ENCODE data around the gene DYNLT1.

The DYNLT1 gene

GRCh38 chr6:158605266-158605878, 39.2 kb downstream of the DYNLT1 start:
- in situ Hi-C loops (cut with HindIII; ENCODE audit: low pct_unique_long_range_greater_than_20kb, low sequenced_read_pairs): no loop called here
- TF ChIP-seq JUND (IDR thresholded peaks at IDR 0.05; ENCODE audit: low read depth): no peak
- DNase-seq (ENCODE audit: low read depth in 1 of 2, low spot score in 1 of 2): peak; percentile 51 to 72

- no peak for TF ChIP-seq JUND (IDR thresholded peaks at IDR 0.05; ENCODE audit: low read depth)
- DNase-seq (ENCODE audit: low read depth in 1 of 2, low spot score in 1 of 2): no peak
- in situ Hi-C loops (cut with HindIII; ENCODE audit: low pct_unique_long_range_greater_than_20kb, low sequenced_read_pairs): no loop called here
These were observed 40.5 kb downstream of the DYNLT1 start for GRCh38 chr6:158604048-158604406.

- in situ Hi-C loops (cut with HindIII; ENCODE audit: low pct_unique_long_range_greater_than_20kb, low sequenced_read_pairs): no loop called here
These were observed 41.1 kb downstream of the DYNLT1 start for GRCh38 chr6:158603261-158604047.

GRCh38 chr6:158599635-158600034, 44.9 kb downstream of the DYNLT1 start:
- TF ChIP-seq JUND (IDR thresholded peaks at IDR 0.05; ENCODE audit: low read depth): no peak
- in situ Hi-C loops (cut with HindIII; ENCODE audit: low pct_unique_long_range_greater_than_20kb, low sequenced_read_pairs): no loop called here
- no peak for DNase-seq (ENCODE audit: low read depth in 1 of 2, low spot score in 1 of 2)

More at GRCh38 chr6:158603261-158604047, 41.1 kb downstream of the DYNLT1 start:
- no peak for TF ChIP-seq JUND (IDR thresholded peaks at IDR 0.05; ENCODE audit: low read depth)
- no peak for DNase-seq (ENCODE audit: low read depth in 1 of 2, low spot score in 1 of 2)

GRCh38 chr6:158597565-158597964, 47.0 kb downstream of the DYNLT1 start:
- no peak for DNase-seq (ENCODE audit: low read depth in 1 of 2, low spot score in 1 of 2)
- TF ChIP-seq JUND (IDR thresholded peaks at IDR 0.05; ENCODE audit: low read depth): no peak
- in situ Hi-C loops (cut with HindIII; ENCODE audit: low pct_unique_long_range_greater_than_20kb, low sequenced_read_pairs): no loop called here

GRCh38 chr6:158596861-158597260, 47.7 kb downstream of the DYNLT1 start:
- no peak for TF ChIP-seq JUND (IDR thresholded peaks at IDR 0.05; ENCODE audit: low read depth)
- DNase-seq (ENCODE audit: low read depth in 1 of 2, low spot score in 1 of 2): no peak
- in situ Hi-C loops (cut with HindIII; ENCODE audit: low pct_unique_long_range_greater_than_20kb, low sequenced_read_pairs): no loop called here

- TF ChIP-seq JUND (IDR thresholded peaks at IDR 0.05; ENCODE audit: low read depth): no peak
- in situ Hi-C loops (cut with HindIII; ENCODE audit: low pct_unique_long_range_greater_than_20kb, low sequenced_read_pairs): no loop called here
- no peak for DNase-seq (ENCODE audit: low read depth in 1 of 2, low spot score in 1 of 2)
These were observed 49.3 kb downstream of the DYNLT1 start for GRCh38 chr6:158595223-158595622.

GRCh38 chr6:158593670-158594069, 50.9 kb downstream of the DYNLT1 start:
- no peak for DNase-seq (ENCODE audit: low read depth in 1 of 2, low spot score in 1 of 2)

GRCh38 chr6:158591810-158592209, 52.7 kb downstream of the DYNLT1 start:
- no peak for TF ChIP-seq JUND (IDR thresholded peaks at IDR 0.05; ENCODE audit: low read depth)
- in situ Hi-C loops (cut with HindIII; ENCODE audit: low pct_unique_long_range_greater_than_20kb, low sequenced_read_pairs): no loop called here
- no peak for DNase-seq (ENCODE audit: low read depth in 1 of 2, low spot score in 1 of 2)

More at GRCh38 chr6:158593670-158594069, 50.9 kb downstream of the DYNLT1 start:
- no peak for TF ChIP-seq JUND (IDR thresholded peaks at IDR 0.05; ENCODE audit: low read depth)
- in situ Hi-C loops (cut with HindIII; ENCODE audit: low pct_unique_long_range_greater_than_20kb, low sequenced_read_pairs): no loop called here

GRCh38 chr6:158591134-158591809, 53.3 kb downstream of the DYNLT1 start:
- in situ Hi-C loops (cut with HindIII; ENCODE audit: low pct_unique_long_range_greater_than_20kb, low sequenced_read_pairs): no loop called here
- TF ChIP-seq JUND (IDR thresholded peaks at IDR 0.05; ENCODE audit: low read depth): no peak
- DNase-seq (ENCODE audit: low read depth in 1 of 2, low spot score in 1 of 2): no peak

GRCh38 chr6:158589366-158589765, 55.2 kb downstream of the DYNLT1 start:
- in situ Hi-C loops (cut with HindIII; ENCODE audit: low pct_unique_long_range_greater_than_20kb, low sequenced_read_pairs): no loop called here
- no peak for DNase-seq (ENCODE audit: low read depth in 1 of 2, low spot score in 1 of 2)
- no peak for TF ChIP-seq JUND (IDR thresholded peaks at IDR 0.05; ENCODE audit: low read depth)

- TF ChIP-seq JUND (IDR thresholded peaks at IDR 0.05; ENCODE audit: low read depth): no peak
- no peak for DNase-seq (ENCODE audit: low read depth in 1 of 2, low spot score in 1 of 2)
- in situ Hi-C loops (cut with HindIII; ENCODE audit: low pct_unique_long_range_greater_than_20kb, low sequenced_read_pairs): no loop called here
These were observed 57.9 kb downstream of the DYNLT1 start for GRCh38 chr6:158586652-158587051.

Measured in T47D (cell line).